Right lobe of liver (tissue), 6 donors: ENCODE measurements around the gene CFAP61. TPM values are rescaled to one million over a fixed set of nuclear protein-coding genes. Genes with fewer than 3 reads are reported as not detected.

Experiments
- ATAC-seq, 4 donors: fragments of 200-7000 bp; cut with Tn5 transposase; one replicate each; pipeline ENCODE4 v1.9.1; 2020; ENCODE audit warnings: mild to moderate bottlenecking in 4 of 4, moderate library complexity in 4 of 4
- DNase-seq, 3 donors: peaks; one replicate each; pipeline ENCODE4 v3.0.0-alpha.2; 2020
- H3K27ac ChIP-seq, 3 donors: fragments of 200-600 bp; one replicate each; pipeline ENCODE4 v1.8.0; 2022
- H3K27me3 ChIP-seq, 2 donors: fragments of 200-600 bp; one replicate each; pipeline ENCODE4 v1.8.0; 2022
- H3K36me3 ChIP-seq, 4 donors: fragments of 200-600 bp; sonication (generic) in 1 of 4; one replicate each; pipeline versions ENCODE4 v1.5.1 to v1.8.0; 2017 to 2022; ENCODE audit warnings: control low read depth in 1 of 4
- H3K4me1 ChIP-seq, 4 donors: fragments of 200-600 bp; sonication (generic) in 1 of 4; one replicate each; pipeline versions ENCODE4 v1.5.1 to v1.8.0; 2017 to 2022; ENCODE audit warnings: control low read depth in 1 of 4
- H3K4me3 ChIP-seq, 3 donors: fragments of 200-600 bp; one replicate each; pipeline ENCODE4 v1.8.0; 2022
- H3K9me3 ChIP-seq, 4 donors: fragments of 200-600 bp; sonication (generic) in 1 of 4; one replicate each; pipeline versions ENCODE4 v1.5.1 to v1.8.0; 2017 to 2022; ENCODE audit warnings: control low read depth in 1 of 4
- POLR2A ChIP-seq: fragments of 450-650 bp; IDR thresholded peaks from one replicate; pipeline ENCODE4 v1.6.1; 2017; ENCODE audit warnings: antibody characterized with exemption, mild to moderate bottlenecking
- WGBS: methylation state at CpG from one replicate; pipeline ENCODE4 v1.1.6; 2018; ENCODE audit warnings: low coverage, low lambda C conversion rate; ENCODE audit not compliant: insufficient coverage; ENCODE audit errors: missing lambda C conversion rate; 5-methylcytosine and 5-hydroxymethylcytosine counted together
- intact Hi-C, 2 donors: fragments of 100-400 bp; cut with DNase I; formaldehyde crosslinking; loops; one replicate each; pipeline versions ENCODE4 v1.11.2 to v1.14.1; 2022
- total RNA-seq, 6 experiments: library from RNA; depleted of rRNA in 2 of 6; stranded (reverse); fragments of >200 nt in 2 of 6; fragmentation: NEBNext Ultra II Directional in 3 of 6; extraction: Animal tissue kit (Norgen Biotek cat#: 25700) in 3 of 6; gene quantifications; one replicate each; pipeline versions ENCODE4 v1.1.0 to v1.2.4, GENCODE V29; 2016 to 2023
- TF ChIP-seq, protein P1 (sequence below), 4 donors: fragments of 200-600 bp in 3 of 4; fragments of 450-650 bp in 1 of 4; IDR thresholded peaks; one replicate each; pipeline versions ENCODE4 v1.5.1 to v1.8.0; 2016 to 2022; ENCODE audit warnings: antibody characterized with exemption in 4 of 4, mild to moderate bottlenecking in 2 of 4
- donor health status: DM: no; HTN: yes; CAD: no.
- donor health status: DM: no; HTN: no; CAD: no.
- donor health status: DM: no; HTN: no; CAD: no.
- donor health status: DM: no; HTN: yes; CAD: no.
- donor health status: DM: no; HTN: yes; CAD: no.

Gene CFAP61
- total RNA-seq, 6 experiments from 2014 or later = not detected

DNA sequence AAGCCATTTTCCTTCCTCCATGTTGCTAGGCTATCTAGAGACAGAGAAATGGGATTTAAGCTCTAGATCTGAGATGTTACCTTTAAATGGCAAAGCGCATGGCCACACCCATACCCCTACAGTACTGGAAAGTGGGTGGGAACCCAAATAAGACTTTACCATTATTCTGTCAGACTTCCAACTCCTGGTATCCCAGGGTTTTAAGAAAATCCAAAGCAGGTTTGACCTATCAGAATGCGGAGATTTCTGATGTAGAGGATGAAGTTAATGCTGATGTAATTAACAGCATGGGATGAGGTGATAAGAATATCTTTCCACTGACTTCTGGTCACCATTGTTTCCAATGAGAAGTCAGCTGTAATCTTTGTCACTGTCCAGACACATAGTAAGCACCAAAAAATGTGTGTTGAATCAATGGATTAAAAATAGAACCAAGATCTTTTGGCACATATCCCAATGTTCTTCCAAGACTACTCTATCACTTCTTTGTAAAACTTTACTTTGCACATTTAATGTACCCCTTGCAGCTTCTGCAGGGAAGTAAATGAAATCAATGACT is 174.8 kb downstream of the CFAP61 start:
- Histone ChIP-seq H3K4me3 (no peak overlapping the region), H3K27ac (no peak overlapping the region), H3K36me3 (no peaks in the 10 kb centered on the region), H3K4me1 (no peaks in the 10 kb centered on the region), H3K27me3 (no peaks in the 10 kb centered on the region), H3K9me3 (no peaks in the 10 kb centered on the region)
- no peak for DNase-seq
- WGBS = 79% methylated on average over 2 of the region's 2 CpGs
- intact Hi-C loops = no loop called here
- TF ChIP-seq, protein P1, sequence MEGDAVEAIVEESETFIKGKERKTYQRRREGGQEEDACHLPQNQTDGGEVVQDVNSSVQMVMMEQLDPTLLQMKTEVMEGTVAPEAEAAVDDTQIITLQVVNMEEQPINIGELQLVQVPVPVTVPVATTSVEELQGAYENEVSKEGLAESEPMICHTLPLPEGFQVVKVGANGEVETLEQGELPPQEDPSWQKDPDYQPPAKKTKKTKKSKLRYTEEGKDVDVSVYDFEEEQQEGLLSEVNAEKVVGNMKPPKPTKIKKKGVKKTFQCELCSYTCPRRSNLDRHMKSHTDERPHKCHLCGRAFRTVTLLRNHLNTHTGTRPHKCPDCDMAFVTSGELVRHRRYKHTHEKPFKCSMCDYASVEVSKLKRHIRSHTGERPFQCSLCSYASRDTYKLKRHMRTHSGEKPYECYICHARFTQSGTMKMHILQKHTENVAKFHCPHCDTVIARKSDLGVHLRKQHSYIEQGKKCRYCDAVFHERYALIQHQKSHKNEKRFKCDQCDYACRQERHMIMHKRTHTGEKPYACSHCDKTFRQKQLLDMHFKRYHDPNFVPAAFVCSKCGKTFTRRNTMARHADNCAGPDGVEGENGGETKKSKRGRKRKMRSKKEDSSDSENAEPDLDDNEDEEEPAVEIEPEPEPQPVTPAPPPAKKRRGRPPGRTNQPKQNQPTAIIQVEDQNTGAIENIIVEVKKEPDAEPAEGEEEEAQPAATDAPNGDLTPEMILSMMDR (IDR thresholded peaks at IDR 0.05) = no peak
- no peak for TF ChIP-seq POLR2A
- ATAC-seq = no peak

DNA sequence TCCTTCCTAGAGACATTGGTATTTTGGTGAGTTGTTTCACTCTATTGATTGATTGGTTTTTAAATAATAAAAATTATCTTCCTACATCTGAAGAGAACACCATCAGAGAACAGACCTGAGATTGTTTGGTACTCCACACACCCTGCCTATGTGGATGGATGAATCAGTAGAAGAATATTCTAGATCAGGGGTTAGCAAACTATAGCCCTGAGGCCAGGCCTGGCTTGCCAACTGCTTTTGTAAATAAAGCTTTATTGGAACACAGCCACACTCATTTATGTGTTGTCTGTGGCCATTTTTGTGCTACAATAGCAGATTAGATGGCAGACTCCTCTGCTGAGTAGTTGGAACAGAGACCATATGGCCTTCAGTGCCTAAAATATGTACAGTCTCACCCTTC is 176.0 kb downstream of the CFAP61 start:
- H3K36me3 ChIP-seq = no peaks in the 10 kb centered on the region
- no peak overlapping the region for H3K27ac ChIP-seq
- H3K4me1 ChIP-seq = no peaks in the 10 kb centered on the region
- intact Hi-C loops = no loop called here
- H3K9me3 ChIP-seq = no peaks in the 10 kb centered on the region
- no peak for ATAC-seq
- H3K27me3 ChIP-seq = no peaks in the 10 kb centered on the region
- DNase-seq = no peak
- TF ChIP-seq, protein P1 (IDR thresholded peaks at IDR 0.05) = no peak
- no peak for TF ChIP-seq POLR2A
- H3K4me3 ChIP-seq = no peak overlapping the region

DNA sequence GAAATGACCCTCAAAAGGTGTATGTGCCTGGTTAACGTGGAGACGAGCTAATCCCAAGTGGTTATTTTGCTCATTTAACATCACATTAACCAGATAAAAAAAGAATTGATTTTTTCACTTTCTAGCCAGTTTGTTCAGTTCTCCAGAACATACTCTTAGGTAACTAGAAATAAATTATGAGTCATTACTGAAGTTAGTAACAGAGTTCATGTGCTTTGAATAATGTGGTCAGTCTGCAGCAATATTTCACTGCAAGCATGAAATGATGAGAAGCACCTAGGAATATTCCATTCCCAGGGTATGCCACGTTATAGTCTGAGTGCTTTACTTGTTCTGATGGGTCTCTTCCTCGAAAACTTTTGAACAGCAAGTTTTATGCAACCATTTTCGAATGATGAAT is 177.3 kb downstream of the CFAP61 start:
- H3K4me1 ChIP-seq = no peaks in the 10 kb centered on the region
- no peak for TF ChIP-seq POLR2A
- TF ChIP-seq, protein P1 (IDR thresholded peaks at IDR 0.05) = no peak
- no peaks in the 10 kb centered on the region for H3K27me3 ChIP-seq
- no peak overlapping the region for H3K4me3 ChIP-seq
- ATAC-seq (no peak), DNase-seq (no peak)
- no peak overlapping the region for H3K27ac ChIP-seq
- intact Hi-C loops = no loop called here
- 53% methylated on average over 5 of the region's 5 CpGs for WGBS
- no peaks in the 10 kb centered on the region for H3K36me3 ChIP-seq
- no peaks in the 10 kb centered on the region for H3K9me3 ChIP-seq

DNA sequence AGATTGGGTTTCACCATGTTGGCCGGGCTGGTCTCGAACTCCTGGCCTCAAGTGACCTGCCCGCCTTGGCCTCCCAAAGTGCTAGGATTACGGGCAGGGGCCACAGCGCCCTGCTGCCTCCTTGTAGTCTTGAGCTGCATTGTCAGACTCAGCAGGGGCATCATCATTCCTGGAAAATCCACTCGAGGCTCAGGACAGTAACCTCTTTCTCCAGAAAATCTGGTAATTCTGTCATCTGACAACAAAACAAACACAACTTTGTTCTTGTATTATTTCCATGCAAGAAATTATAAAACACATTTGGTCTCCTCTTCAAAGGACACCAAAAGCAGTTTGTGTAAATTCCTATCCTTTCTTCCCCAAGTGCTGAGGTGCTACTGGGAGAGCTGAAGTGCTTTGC is 178.4 kb downstream of the CFAP61 start:
- Histone ChIP-seq H3K27ac (no peak overlapping the region), H3K4me3 (no peak overlapping the region), H3K9me3 (no peaks in the 10 kb centered on the region), H3K4me1 (no peaks in the 10 kb centered on the region), H3K36me3 (no peaks in the 10 kb centered on the region), H3K27me3 (no peaks in the 10 kb centered on the region)
- 77% methylated on average over 3 of the region's 6 CpGs for WGBS
- DNase-seq (no peak), ATAC-seq (no peak)
- TF ChIP-seq, protein P1 (IDR thresholded peaks at IDR 0.05) = no peak
- no peak for TF ChIP-seq POLR2A
- intact Hi-C loops = loop anchor here in 1 of 2 donors (10.0 kb wide), 2 partner anchors 146 to 286 kb away; no protein-coding TSS in a partner anchor
